Ascending aorta (tissue), 2 donors: ENCODE measurements around the gene ZNF148. TPM values are rescaled to one million over a fixed set of nuclear protein-coding genes. Genes with fewer than 3 reads are reported as not detected.

Source experiments
- DNase-seq, 2 donors: peaks; one replicate each; pipeline ENCODE4 v3.0.0-alpha.2; 2019; ENCODE audit warnings: low spot score in 2 of 2
- H3K27ac ChIP-seq, 2 donors: fragments of 200-600 bp; sonication (generic); one replicate each; pipeline ENCODE4 v1.5.1; 2016 to 2017; ENCODE audit warnings: mild to moderate bottlenecking in 1 of 2
- H3K27me3 ChIP-seq: fragments of 200-600 bp; sonication (generic); one replicate; pipeline ENCODE4 v1.5.1; 2017
- H3K36me3 ChIP-seq, 2 donors: fragments of 200-600 bp; sonication (generic); one replicate each; pipeline ENCODE4 v1.5.1; 2016
- H3K4me1 ChIP-seq, 2 donors: fragments of 200-600 bp; sonication (generic); one replicate each; pipeline ENCODE4 v1.5.1; 2016 to 2017; ENCODE audit warnings: mild to moderate bottlenecking in 1 of 2
- H3K4me3 ChIP-seq, 2 donors: fragments of 200-600 bp; sonication (generic); one replicate each; pipeline ENCODE4 v1.5.1; 2016 to 2017; ENCODE audit warnings: mild to moderate bottlenecking in 1 of 2
- H3K9me3 ChIP-seq, 2 donors: fragments of 200-600 bp; sonication (generic); one replicate each; pipeline ENCODE4 v1.5.1; 2016
- intact Hi-C: fragments of 100-400 bp; cut with DNase I; formaldehyde crosslinking; loops from one replicate; pipeline ENCODE4 v1.15.1; 2023
- total RNA-seq: library from RNA; depleted of rRNA; stranded (reverse); fragments of >200 nt; gene quantifications from one replicate; pipeline ENCODE4 v1.1.0, GENCODE V29; 2016
- TF ChIP-seq, protein P1 (sequence below), 3 experiments: fragments of 200-600 bp in 2 of 3; fragments of 450-650 bp in 1 of 3; sonication (generic) in 2 of 3; IDR thresholded peaks; one replicate each; pipeline ENCODE4 v1.5.1; 2016 to 2019; ENCODE audit warnings: antibody characterized with exemption in 3 of 3, mild to moderate bottlenecking in 1 of 3, moderate library complexity in 1 of 3

Gene ZNF148
- total RNA-seq, 1 donor from 2014 or later = 10.0 TPM

DNA sequence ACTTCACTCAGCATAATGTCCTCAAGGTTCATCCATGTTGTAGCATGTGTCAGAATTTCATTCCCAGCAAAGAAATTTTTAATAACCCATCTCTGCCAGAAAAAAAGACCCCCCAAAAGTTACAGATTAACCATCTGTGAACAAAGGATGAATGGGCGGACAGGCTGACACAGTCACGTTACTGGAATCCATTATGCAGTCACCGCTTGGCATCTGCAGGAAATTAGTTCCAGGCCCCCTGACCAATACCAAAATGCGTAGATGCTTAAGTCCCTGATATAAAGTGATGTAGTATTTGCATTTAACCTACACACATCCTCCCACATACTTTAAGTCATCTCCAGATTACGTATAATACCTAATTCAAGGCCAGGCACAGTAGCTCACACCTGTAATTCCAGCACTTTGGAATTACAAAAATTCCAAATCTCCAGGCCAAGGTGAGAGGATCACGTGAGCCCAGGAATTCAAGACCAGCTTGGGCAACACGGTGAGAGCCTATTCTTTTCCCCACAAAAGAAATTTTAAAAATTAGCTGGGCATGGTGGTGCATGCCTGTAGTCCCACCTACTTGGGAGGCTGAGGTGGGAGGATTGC is 161.1 kb downstream of the ZNF148 start:
- TF ChIP-seq, protein P1, sequence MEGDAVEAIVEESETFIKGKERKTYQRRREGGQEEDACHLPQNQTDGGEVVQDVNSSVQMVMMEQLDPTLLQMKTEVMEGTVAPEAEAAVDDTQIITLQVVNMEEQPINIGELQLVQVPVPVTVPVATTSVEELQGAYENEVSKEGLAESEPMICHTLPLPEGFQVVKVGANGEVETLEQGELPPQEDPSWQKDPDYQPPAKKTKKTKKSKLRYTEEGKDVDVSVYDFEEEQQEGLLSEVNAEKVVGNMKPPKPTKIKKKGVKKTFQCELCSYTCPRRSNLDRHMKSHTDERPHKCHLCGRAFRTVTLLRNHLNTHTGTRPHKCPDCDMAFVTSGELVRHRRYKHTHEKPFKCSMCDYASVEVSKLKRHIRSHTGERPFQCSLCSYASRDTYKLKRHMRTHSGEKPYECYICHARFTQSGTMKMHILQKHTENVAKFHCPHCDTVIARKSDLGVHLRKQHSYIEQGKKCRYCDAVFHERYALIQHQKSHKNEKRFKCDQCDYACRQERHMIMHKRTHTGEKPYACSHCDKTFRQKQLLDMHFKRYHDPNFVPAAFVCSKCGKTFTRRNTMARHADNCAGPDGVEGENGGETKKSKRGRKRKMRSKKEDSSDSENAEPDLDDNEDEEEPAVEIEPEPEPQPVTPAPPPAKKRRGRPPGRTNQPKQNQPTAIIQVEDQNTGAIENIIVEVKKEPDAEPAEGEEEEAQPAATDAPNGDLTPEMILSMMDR (IDR thresholded peaks at IDR 0.05) = no peak
- Histone ChIP-seq H3K9me3 (no peaks in the 10 kb centered on the region), H3K36me3 (no peaks in the 10 kb centered on the region), H3K4me3 (no peak overlapping the region), H3K27ac (no peak overlapping the region), H3K4me1 (peaks cover 9 to 11% of the 10 kb centered on the region in 2 donors), H3K27me3 (peaks cover 10% of the 10 kb centered on the region)
- intact Hi-C loops = no loop called here
- no peak for DNase-seq

DNA sequence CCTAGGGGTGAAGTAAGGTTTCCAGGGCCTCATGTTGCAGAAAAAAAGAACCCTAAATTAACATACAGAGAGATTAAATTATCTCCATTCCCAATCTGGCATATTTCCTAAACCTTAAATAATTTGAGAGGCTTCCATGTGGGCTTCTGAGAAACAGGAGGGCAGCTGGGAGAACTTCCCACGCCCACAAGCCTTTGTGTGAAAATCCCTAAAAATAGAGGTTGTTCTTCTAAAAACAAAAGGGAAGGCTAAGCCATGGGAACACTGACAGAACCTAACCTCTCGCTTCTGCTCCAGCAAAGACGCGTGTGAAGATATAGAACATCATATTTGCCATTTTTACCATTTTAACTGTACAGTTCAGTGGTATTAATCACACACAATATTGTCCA is 161.8 kb downstream of the ZNF148 start:
- DNase-seq = no peak
- intact Hi-C loops = no loop called here
- TF ChIP-seq, protein P1 (IDR thresholded peaks at IDR 0.05) = no peak
- peaks cover 10% of the 10 kb centered on the region for H3K27me3 ChIP-seq
- H3K4me3 ChIP-seq = no peak overlapping the region
- H3K36me3 ChIP-seq = no peaks in the 10 kb centered on the region
- no peaks in the 10 kb centered on the region for H3K9me3 ChIP-seq
- peaks cover 9 to 11% of the 10 kb centered on the region in 2 donors for H3K4me1 ChIP-seq
- H3K27ac ChIP-seq = no peak overlapping the region

DNA sequence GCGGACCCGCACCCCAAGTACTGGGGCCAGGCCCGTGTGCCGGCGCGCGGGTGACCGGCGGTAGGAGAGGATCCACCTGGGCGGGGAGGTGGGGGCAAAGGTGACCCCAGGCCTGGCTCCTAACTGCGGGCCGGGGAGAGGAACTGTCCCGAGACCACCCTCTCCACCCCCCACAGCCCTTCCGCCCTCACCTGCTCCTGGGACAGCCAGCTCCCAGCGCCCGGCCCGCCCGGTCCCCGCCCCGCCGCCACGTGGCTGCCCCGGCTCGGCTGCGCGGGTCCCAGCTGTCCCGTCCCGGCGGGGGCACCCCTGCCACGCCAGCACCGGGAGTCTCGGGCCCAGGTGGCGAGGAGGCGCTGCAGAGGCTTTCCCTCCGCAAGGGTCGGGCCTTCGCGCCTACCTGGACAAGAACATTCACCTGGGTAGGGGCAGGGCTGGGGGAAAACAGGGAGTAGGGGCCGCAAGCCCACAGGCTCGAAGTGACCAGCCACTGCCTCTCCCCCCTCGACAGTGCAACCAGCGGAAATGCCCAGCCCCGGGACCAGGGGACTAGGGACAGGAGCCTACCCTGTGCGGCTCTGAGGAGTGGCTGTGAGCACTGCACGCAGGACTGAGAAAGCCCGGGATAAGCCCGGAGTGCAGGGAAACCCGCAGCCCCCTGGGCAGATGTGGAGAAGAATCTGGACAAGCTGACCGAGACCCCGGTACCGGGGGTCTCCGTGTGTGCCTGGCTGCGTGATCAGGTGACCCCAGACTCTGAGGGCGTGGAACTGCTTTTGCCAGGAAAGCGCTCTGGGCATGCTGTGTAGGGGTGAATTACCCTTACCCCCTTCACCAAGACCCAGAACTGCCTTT is 162.4 kb downstream of the ZNF148 start, which contains the start of gene SLC12A8:
TSS of gene SLC12A8 (minus strand) at position 240 of the 855 bp plus-strand sequence. CDS start 1,399 bp downstream, outside the sequence.
- Histone ChIP-seq H3K9me3 (no peaks in the 10 kb centered on the region), H3K4me1 (peaks cover 9 to 11% of the 10 kb centered on the region in 2 donors), H3K36me3 (no peaks in the 10 kb centered on the region), H3K4me3 (peak within 1 kb of the TSS; percentile 59 to 67), H3K27me3 (peaks cover 10% of the 10 kb centered on the region), H3K27ac (no peak within 1 kb of the TSS)
- TF ChIP-seq, protein P1 (IDR thresholded peaks at IDR 0.05) = no peak
- DNase-seq = no peak
- intact Hi-C loops = no loop called here

DNA sequence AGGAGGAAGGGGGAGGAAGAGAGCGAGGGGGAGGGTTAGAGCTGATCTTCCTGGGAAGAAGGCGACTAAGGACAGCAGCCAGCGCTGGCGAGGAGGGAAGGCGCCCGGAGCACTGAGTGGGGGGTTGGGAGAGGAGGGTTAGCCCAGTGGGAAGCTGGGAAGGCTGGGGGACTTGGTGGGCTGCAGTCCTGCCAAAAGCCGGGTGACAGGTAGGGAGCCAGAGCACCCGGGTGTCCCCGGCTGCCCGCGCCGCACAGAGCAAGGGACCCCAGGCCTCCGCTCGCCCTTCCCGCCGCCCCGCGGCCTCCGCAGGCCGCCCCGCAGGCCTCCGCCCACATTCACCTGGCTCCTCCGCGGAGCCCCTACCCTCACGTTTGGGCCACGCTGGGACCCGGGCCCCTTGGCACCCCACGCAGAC is 163.0 kb downstream of the ZNF148 start:
- H3K9me3 ChIP-seq = no peaks in the 10 kb centered on the region
- H3K4me3 ChIP-seq = peak overlapping the region; percentile 59 to 67
- no peak overlapping the region for H3K27ac ChIP-seq
- intact Hi-C loops = no loop called here
- TF ChIP-seq, protein P1 (IDR thresholded peaks at IDR 0.05) = no peak
- H3K4me1 ChIP-seq = peaks cover 9 to 11% of the 10 kb centered on the region in 2 donors
- no peak for DNase-seq
- no peaks in the 10 kb centered on the region for H3K36me3 ChIP-seq
- peaks cover 10% of the 10 kb centered on the region for H3K27me3 ChIP-seq

DNA sequence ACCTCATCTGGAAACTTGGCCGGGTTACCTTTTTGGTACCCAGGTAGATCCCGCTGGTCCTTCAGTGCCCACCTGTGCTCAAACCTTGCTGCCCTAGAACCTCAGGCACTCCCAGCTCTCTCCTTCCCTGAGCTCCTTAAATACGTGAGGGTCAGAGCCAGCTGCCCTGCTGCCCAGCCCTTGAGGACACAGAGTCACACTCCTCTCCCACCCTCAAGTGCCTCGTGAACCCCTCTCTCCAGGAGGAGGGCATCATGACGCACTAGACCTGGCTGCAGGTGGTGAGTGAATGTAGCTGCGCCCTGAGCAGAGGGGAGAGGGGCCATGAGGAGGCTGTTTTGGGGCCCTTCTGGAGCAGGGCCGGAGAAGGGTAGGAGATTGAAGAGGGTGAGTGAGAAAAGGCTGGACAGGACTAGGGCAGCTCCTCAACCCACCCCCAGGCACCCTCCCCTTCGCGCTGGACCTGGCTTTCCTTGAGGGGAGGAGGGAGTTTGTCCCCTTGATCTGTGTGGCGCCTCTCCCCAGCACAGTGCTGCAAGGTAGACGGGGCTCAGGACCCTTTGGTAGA is 163.5 kb downstream of the ZNF148 start:
- TF ChIP-seq, protein P1 (IDR thresholded peaks at IDR 0.05) = no peak
- Histone ChIP-seq H3K27ac (no peak overlapping the region), H3K9me3 (no peaks in the 10 kb centered on the region), H3K36me3 (no peaks in the 10 kb centered on the region), H3K4me1 (peaks cover 9 to 11% of the 10 kb centered on the region in 2 donors), H3K4me3 (peak overlapping the region in 1 of 2 donors; percentile 67), H3K27me3 (peaks cover 10% of the 10 kb centered on the region)
- no peak for DNase-seq
- intact Hi-C loops = no loop called here
